Measurements from ENCODE around the gene CFAP57. TPM values are rescaled to one million over a fixed set of nuclear protein-coding genes. Genes with fewer than 3 reads are reported as not detected.
A peak's percentile ranks its signal among the peaks of the same experiment; 100 is the strongest.

Gene CFAP57
- total RNA-seq, 1 experiment from 2014 or later: 0.38 TPM

DNA sequence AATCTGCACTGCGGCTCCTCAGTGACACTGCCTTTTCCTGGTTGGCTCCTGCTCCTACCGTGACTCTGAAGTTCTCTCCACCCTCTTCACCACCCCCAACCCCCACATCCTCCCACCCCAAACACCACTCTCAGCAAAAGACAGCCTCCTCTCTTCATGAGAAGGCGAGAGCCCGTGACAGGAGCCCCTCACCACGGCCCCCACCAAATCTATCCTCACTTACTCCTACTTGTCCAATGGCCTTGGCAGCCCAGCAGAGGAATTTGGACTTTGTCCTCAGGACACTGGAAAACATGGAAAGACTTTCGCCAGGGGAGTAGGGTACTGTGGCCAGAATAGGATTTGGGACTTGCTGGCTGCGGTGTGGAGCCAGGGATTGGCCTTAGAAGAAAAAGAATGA, 104.5 kb downstream of the CFAP57 start:
- DNase-seq (ENCODE audit: low spot score): no peak

- no peak for DNase-seq (ENCODE audit: low spot score)
Observed at GRCh38 chr1:43277116-43277876, 105.2 kb downstream of the CFAP57 start.

DNA sequence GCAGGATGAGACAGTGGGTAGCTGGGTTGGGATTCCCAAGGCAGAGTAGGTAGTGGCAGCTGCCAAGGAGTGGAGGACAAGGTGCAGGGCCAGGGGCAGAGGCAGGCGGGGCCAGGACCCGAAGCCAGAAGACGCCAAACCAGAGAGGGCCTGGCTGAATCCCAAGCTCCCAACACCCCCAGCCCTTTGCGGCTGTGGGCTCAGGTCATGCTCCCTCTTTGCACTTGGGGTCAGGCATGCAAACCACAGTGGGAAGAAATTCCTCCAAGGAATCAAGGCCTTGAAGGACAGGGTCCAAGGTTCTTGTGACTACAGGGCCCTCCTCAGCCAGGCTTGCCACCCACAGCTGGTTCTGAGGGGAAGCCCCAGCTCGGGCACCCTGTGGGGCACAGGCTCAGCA, 107.0 kb downstream of the CFAP57 start:
- no peak for DNase-seq (ENCODE audit: low spot score)

GRCh38 chr1:43279666-43280065, 107.5 kb downstream of the CFAP57 start:
- no peak for DNase-seq (ENCODE audit: low spot score)

DNA sequence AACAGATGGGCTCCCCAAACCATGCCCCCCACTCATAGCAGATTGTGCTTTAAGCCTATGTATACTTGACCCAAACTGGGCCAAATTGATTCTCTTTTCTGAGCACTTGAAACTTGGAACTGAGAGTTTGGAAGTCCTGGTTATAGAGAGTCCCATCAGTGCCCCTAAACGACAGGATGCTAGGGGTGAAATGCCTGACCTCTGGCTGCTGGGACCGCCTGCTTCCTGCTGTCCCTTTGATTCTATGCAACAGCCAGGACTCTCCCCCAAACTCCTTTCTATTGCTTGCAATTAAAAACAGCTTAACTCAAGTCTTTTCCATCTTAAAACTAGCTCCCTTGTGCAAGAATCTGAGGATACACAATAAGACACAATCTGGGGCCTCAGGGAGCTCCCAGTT, 108.6 kb downstream of the CFAP57 start:
- DNase-seq (ENCODE audit: low spot score): no peak

DNA sequence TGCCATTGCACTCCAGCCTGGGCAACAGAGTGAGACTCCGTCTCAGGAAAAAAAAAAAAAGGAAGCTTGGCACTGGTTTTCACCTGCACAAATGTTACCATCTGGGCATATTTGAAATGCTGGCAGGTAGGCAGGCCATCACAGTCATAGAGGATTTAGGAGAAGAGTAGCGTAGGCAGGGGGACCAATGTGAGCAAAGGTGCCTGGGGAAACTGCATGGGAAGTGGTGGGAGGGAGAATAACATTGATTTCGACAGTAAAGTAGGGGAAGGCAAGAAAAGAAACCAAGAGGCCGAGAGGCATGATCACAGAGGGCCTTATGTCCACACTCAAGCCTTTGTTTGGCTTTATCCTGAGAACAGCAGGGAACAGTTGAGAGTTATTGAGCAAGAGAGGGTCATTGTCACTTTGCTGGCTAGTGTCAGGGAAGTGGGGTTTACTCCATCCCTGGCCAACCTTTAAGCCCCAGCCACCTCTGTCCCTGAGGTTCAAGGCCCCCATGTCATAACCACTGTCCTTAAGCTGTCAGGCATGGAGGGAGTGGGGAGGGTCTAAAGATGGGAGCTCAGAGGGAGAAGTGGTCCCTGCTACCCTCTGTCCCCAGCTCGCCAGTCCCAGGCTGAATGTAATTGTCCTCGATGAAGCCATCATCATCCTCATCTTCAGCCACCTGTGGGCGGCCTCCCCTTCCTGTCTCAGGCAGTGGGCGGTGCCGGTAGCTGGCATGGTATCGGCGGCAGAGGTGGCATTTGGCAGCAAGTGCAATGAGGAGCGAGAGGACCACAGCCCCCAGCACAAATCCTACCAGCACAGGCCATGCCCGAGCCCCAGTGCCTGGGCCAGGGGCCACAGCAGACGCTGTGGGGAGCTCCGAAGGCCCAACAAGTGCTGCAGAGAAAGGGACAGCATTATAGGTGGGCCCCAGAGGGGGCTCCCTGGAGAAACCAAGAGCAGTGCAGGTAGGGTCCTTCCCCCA, 110.4 kb downstream of the CFAP57 start:
- DNase-seq (ENCODE audit: low spot score): no peak

GRCh38 chr1:43284065-43284464, 111.9 kb downstream of the CFAP57 start:
- DNase-seq (ENCODE audit: low spot score): no peak

GRCh38 chr1:43284546-43285110, 112.5 kb downstream of the CFAP57 start:
- DNase-seq (ENCODE audit: low spot score): peak; percentile 33

DNA sequence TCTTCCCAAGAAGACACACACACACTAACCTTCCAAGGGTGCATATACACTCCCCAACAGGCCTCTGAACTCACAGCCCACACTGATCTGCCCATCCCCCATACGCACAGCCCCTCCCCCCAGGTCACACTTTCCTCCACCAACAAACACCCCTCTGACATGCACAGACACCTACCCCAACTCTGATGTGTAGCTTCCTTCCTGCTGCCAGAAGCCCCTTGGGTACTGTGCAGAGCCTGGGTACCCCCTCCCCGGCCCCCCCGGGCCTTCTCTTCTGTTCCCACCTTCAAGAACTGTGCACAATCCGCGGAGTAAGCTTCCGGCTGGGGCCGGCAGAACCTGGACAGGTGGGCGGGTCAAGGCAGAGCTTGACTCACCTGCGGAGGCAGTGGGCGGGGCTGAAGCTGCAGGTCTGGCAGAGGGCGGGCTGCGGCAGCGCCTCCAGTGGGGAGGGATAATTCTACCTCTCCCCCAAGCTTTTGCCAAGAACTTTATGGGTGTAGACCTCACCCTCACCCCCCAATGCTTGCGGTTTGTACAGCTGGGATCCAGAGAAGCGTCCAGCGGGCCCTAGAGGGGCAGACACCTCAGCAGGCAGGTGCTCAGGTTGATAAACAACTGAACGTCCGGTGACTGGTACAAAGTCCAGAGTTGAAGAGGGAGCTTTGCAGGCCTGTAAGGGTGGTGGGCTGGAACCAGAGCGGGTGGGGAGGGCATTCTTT, 113.3 kb downstream of the CFAP57 start, which contains the start of gene C1orf210:
Gene C1orf210 (minus strand): TSS at position 313 of the 722 bp plus-strand sequence. CDS start 2,311 bp downstream, outside the sequence.
- peak; percentile 96 for DNase-seq (ENCODE audit: low spot score)

- DNase-seq (ENCODE audit: low spot score): no peak
Observed at GRCh38 chr1:43286115-43286514, 114.0 kb downstream of the CFAP57 start.

- DNase-seq (ENCODE audit: low spot score): no peak
Observed at GRCh38 chr1:43286533-43286932, 114.4 kb downstream of the CFAP57 start.

DNA sequence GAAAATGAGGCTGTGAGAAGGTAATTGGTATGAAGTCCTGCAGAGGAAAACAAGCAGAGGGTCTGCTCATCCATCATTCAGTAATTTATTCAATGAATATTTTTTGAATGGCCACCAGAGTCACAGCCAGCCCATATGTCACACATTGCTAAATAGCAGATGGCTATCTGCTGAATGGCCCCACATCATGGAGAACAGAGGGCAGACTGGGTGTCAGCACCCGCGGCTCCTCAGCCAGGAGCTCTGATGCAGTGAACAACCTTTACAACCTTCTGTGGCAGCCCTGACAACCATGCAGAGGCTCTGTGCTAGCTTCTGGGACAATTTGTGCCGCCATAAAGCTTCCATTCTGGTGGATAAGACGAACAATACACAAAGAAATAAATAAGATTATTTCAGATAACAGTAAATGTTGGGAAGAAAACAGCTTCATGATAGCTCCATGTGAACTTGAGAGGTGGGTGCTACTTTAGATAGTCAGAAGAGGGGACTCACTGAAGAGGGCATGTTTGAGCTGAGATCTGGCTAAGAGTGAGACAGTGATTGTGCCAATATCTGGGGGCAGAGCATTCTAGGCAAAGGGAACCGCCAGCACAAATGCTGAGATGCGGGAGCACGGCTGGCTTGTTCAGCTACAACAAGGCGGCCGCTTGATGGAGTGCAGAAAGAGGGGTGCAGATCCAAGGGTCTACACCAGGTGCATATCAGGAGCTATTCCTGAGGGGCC, 116.1 kb downstream of the CFAP57 start:
- no peak for DNase-seq (ENCODE audit: low spot score)

- DNase-seq (ENCODE audit: low spot score): no peak
Observed at GRCh38 chr1:43288785-43289706, 116.9 kb downstream of the CFAP57 start.

DNA sequence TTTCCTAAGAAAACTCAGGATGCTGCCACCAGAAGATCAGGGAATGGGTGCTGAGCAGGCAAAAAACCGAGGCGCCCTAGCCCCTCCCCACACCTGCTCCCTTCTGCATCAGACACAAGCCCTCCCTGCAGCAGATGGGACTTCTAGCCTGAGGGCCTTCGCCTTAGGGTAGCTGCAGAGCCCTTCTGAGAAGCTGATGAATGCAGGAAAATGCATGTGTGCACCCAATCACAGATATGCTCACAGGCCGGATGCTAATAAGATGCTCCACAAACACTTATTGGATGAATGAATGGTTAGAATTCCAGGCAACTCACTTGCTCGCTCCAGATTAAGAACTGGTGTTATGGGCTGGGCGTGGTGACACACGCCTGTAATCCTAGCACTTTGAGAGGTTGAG, 120.1 kb downstream of the CFAP57 start:
- no peak for DNase-seq (ENCODE audit: low spot score)

- DNase-seq (ENCODE audit: low spot score): no peak
Observed at GRCh38 chr1:43292679-43293078, 120.5 kb downstream of the CFAP57 start.

- DNase-seq (ENCODE audit: low spot score): no peak
Observed at GRCh38 chr1:43293176-43293575, 121.0 kb downstream of the CFAP57 start.

DNA sequence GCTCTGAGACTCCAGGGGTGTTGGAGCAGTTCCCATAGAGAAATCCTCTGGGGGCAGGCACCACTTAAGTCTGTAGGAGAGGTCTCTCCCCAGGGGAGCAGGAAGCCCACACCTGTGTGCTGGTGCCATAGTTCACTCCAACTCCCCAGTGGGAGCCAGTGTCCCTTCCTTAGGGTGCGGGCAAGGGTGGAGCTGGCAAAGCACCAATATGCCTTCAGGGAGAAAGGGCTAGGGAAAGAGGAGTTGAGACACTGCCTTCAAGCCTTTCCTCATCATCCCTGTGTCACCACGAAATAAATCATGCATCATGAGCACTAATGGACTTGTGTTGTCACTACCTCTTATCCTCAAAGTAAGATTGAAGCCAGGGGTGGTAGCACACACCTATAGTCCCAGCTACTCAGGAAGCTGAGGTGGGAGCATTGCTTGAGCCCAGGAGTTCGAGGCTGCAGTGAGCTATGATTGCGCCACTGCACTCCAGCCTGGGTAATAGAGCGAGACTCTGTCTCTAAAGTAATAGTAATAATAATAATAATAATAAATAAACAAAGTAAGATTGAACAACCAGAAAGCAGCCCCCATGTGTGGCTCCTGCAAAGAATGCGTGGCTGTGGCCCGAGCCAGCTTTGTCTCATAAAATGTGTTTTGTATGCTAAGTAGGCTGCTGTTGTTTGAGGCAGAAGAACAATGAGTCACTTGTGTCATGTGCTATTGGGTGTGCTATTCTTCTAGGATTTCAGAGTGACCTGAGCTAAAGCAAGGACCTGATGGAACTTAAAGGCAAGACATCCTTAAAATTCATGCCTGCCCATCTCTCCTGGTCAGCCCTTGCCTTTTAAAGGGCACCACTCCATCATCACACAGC, 122.0 kb downstream of the CFAP57 start:
- DNase-seq (ENCODE audit: low spot score): peak; percentile 39

GRCh38 chr1:43294761-43295160, 122.6 kb downstream of the CFAP57 start:
- DNase-seq (ENCODE audit: low spot score): no peak

DNA sequence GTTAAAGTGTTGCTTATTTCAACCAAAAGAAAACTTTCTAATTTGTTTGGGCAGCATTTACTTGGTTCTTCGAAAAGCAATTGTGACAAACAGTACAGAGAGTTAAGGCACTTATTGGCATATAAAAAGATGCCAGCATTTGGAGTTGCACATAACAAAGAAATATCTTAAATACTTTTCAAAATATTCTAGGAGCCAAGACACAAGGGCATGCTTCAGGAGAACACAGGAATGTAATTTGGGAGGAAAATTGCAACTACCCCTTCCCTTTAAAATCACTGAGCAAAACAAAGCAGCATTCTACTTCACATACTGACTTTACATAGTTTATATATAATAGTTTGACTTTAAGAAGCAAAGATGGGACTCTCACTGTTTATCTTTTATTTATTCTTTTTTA, 124.1 kb downstream of the CFAP57 start:
- DNase-seq (ENCODE audit: low spot score): no peak
